Stimulated activated CD4-positive, alpha-beta T cell treated with anti-CD3 and anti-CD28 coated beads, Interleukin-15, amount 100 ng/mL, for 1 hour (primary cell): ENCODE data around the gene ARFGEF2.
"Not testable (repeated sequence)": the region's sequence is repeated elsewhere in the genome, so short reads cannot be mapped to it uniquely, and the experiment has no call there.

Experiments
- DNase-seq, 2 donors: peaks; one replicate each; pipeline ENCODE4 v3.0.0-alpha.2; 2020; ENCODE audit warnings: low read depth in 1 of 2, low spot score in 1 of 2

ARFGEF2 gene

DNA sequence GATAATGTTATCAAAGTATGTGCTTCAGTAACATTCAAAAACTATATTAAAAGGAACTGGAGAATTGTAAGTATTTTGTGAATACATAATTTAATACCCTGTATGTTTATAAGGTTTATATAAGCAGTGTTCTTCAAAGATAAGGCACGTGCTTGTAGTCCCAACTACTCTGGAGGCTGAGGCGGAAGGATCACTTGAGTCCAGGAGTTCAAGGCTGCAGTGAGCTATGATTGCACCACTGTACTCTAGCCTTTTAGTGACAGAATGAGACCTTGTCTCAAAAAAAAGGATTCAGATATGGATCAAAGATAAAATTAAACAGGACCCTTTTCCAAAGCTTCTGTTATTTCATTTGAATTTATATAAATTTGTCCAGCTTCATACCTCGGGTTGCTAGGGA is 141.8 kb downstream of the ARFGEF2 start:
- no peak for DNase-seq

DNA sequence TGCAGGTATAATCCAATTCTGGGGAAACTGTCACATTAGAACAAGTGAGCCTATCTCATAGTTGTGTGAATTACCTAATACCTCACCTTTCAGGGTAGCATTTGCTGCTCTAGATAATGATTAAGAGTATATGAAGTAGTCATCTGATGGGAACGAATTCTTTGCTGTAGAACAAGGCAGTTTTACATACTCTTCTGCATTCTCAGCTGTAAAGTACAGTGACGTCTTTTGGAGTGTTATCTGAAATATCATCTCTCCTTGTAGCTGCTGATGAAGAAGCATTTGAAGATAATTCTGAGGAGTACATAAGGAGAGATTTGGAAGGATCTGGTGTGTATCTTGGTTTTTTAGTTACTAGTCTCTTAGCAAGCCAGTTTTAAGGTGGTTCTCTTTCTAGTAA is 153.0 kb downstream of the ARFGEF2 start:
- no peak for DNase-seq

DNA sequence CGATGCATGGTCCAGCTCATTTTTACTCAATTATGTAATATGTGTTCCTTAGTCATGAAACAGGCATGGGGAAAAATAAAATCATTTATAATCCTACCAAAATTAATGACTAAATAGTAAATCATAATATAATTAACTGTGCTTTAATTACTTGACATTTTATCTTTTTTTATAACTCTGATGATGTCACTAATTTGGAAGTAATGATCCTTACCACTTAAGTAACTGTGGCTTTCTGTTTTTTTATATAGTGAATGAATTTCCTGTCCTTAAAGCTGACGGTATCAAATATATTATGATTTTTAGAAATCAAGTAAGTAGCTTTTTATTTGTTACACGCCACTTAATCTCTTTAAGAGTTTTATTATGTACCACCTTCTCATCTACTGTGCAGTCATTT is 156.8 kb downstream of the ARFGEF2 start:
- no peak for DNase-seq

DNA sequence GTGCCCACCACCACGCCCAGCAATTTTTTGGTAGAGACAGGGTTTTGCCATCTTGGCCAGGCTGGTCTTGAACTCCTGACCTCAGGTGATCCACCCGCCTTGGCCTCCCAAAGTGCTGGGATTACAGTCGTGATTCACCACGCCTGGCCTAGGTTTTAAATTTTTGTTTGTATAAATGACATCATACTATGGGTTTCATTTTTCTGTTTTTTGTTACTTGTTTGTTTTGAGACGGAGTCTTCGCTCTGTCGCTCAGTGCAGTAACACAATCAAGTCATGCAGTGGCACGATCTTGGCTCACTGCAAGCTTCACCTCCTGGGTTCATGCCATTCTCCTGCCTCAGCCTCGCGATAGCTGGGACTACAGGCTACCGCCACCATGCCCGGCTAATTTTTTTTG is 160.8 kb downstream of the ARFGEF2 start:
- DNase-seq, result not testable (repeated sequence)
